HL-60 (cell line): ENCODE measurements around the gene HIRA.

Experiments used
- GABPA ChIP-seq: IDR thresholded peaks from 2 replicates; pipeline ENCODE4 v1.6.1; 2012; ENCODE audit warnings: low read depth
- POLR2AphosphoS5 ChIP-seq: IDR thresholded peaks from 2 replicates; pipeline ENCODE4 v1.6.1; 2012; ENCODE audit warnings: low read depth
- TF ChIP-seq, protein P1 (sequence below): IDR thresholded peaks from one replicate; pipeline ENCODE4 v1.5.1; 2011; ENCODE audit warnings: low read length, control low read depth, inconsistent platforms; ENCODE audit not compliant: insufficient read depth
- TF ChIP-seq, protein P2 (sequence below): IDR thresholded peaks from 2 replicates; pipeline ENCODE4 v1.6.1; 2012; ENCODE audit warnings: low read depth; ENCODE audit not compliant: insufficient replicate concordance

DNA sequence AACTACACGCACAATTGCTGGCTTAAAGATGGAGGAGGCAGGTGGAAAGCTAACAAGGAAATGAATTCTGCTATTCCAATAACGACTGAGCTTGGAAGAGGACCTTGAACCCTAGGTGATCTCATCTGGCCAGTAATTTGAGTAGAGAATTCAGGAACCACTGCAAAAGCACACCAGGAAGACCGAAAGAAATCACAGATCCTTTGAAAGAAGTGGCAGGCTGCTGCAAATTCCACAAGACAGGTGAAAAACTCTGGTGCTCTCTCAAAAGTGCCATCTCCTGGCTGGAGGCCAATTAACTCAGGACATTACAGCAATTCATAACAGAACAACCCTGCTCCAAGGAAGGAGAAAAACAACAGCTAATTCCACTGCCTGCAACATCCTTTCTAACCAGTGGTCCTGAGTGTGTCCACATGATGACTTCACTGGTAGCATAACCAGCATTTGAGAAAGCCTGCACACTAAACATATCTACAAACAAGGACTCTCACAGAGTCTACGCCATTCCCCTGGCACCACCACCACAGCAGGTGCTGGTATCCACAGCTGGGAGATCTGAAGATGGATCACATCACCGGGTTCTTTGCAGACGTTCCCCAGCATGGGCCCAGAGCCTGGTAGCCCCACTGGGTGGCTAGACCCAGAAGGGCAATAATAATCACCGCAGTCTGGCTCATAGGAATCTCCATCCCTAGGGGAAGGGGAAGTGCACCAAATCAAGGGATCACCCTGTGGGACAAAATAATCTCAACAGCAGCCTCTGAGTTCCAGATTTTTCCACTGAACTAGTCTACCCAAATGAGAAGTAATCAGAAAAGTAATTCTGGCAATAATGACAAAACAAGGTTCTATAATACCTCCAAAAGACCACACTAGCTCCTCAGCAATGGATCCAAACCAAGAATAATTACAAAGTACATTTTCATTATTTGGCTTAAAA lies 95.1 kb downstream of the HIRA start:
- TF ChIP-seq, protein P1, sequence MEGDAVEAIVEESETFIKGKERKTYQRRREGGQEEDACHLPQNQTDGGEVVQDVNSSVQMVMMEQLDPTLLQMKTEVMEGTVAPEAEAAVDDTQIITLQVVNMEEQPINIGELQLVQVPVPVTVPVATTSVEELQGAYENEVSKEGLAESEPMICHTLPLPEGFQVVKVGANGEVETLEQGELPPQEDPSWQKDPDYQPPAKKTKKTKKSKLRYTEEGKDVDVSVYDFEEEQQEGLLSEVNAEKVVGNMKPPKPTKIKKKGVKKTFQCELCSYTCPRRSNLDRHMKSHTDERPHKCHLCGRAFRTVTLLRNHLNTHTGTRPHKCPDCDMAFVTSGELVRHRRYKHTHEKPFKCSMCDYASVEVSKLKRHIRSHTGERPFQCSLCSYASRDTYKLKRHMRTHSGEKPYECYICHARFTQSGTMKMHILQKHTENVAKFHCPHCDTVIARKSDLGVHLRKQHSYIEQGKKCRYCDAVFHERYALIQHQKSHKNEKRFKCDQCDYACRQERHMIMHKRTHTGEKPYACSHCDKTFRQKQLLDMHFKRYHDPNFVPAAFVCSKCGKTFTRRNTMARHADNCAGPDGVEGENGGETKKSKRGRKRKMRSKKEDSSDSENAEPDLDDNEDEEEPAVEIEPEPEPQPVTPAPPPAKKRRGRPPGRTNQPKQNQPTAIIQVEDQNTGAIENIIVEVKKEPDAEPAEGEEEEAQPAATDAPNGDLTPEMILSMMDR = no peak
- no peak for TF ChIP-seq POLR2AphosphoS5
- TF ChIP-seq GABPA = no peak
- TF ChIP-seq, protein P2, sequence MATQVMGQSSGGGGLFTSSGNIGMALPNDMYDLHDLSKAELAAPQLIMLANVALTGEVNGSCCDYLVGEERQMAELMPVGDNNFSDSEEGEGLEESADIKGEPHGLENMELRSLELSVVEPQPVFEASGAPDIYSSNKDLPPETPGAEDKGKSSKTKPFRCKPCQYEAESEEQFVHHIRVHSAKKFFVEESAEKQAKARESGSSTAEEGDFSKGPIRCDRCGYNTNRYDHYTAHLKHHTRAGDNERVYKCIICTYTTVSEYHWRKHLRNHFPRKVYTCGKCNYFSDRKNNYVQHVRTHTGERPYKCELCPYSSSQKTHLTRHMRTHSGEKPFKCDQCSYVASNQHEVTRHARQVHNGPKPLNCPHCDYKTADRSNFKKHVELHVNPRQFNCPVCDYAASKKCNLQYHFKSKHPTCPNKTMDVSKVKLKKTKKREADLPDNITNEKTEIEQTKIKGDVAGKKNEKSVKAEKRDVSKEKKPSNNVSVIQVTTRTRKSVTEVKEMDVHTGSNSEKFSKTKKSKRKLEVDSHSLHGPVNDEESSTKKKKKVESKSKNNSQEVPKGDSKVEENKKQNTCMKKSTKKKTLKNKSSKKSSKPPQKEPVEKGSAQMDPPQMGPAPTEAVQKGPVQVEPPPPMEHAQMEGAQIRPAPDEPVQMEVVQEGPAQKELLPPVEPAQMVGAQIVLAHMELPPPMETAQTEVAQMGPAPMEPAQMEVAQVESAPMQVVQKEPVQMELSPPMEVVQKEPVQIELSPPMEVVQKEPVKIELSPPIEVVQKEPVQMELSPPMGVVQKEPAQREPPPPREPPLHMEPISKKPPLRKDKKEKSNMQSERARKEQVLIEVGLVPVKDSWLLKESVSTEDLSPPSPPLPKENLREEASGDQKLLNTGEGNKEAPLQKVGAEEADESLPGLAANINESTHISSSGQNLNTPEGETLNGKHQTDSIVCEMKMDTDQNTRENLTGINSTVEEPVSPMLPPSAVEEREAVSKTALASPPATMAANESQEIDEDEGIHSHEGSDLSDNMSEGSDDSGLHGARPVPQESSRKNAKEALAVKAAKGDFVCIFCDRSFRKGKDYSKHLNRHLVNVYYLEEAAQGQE = no peak
